ENCODE data around the gene GPRC6A. TPM values are rescaled to one million over a fixed set of nuclear protein-coding genes. Genes with fewer than 3 reads are reported as not detected.
"Not testable (repeated sequence)": the region's sequence is repeated elsewhere in the genome, so short reads cannot be mapped to it uniquely, and the experiment has no call there.

GPRC6A gene
- total RNA-seq, 2 donors from 2014 or later = not detected

- no peak for DNase-seq
- H3K27ac Mint-ChIP-seq = no peak overlapping the region
- no peak overlapping the region for H3K4me3 Mint-ChIP-seq
- H3K9me3 Mint-ChIP-seq = peaks cover 2 to 6% of the 10 kb centered on the region in 2 donors
- no peaks in the 10 kb centered on the region for H3K4me1 Mint-ChIP-seq (ENCODE audit: low read depth)
- no peak for ATAC-seq (replicated peaks in 1 of 2)
- no peaks in the 10 kb centered on the region for H3K27me3 Mint-ChIP-seq (ENCODE audit: low read depth)
- peaks cover 2% of the 10 kb centered on the region in 2 donors for H3K36me3 Mint-ChIP-seq (ENCODE audit: insufficient read depth in 2 of 2)
Observed at GRCh38 chr6:116827561-116828240, 1.2 kb downstream of the GPRC6A start.

GRCh38 chr6:116816336-116816735, 12.5 kb downstream of the GPRC6A start:
- H3K27me3 Mint-ChIP-seq (ENCODE audit: low read depth); H3K9me3 Mint-ChIP-seq; H3K4me1 Mint-ChIP-seq (ENCODE audit: low read depth); H3K4me3 Mint-ChIP-seq; ATAC-seq (replicated peaks in 1 of 2); H3K36me3 Mint-ChIP-seq (ENCODE audit: insufficient read depth in 2 of 2); DNase-seq; H3K27ac Mint-ChIP-seq: not testable (repeated sequence)

- no peak overlapping the region for H3K27ac Mint-ChIP-seq
- H3K4me3 Mint-ChIP-seq = no peak overlapping the region
- H3K4me1 Mint-ChIP-seq (ENCODE audit: low read depth) = no peaks in the 10 kb centered on the region
- no peaks in the 10 kb centered on the region for H3K36me3 Mint-ChIP-seq (ENCODE audit: insufficient read depth in 2 of 2)
- no peak for DNase-seq
- no peaks in the 10 kb centered on the region for H3K27me3 Mint-ChIP-seq (ENCODE audit: low read depth)
- ATAC-seq (replicated peaks in 1 of 2) = no peak
- peaks cover 7 to 9% of the 10 kb centered on the region in 2 donors for H3K9me3 Mint-ChIP-seq
Observed at GRCh38 chr6:116812051-116812650, 16.7 kb downstream of the GPRC6A start.

GRCh38 chr6:116801971-116802370, 26.9 kb downstream of the GPRC6A start:
- H3K4me3 Mint-ChIP-seq = no peak overlapping the region
- peaks cover 33% of the 10 kb centered on the region for H3K27me3 Mint-ChIP-seq (ENCODE audit: low read depth)
- H3K27ac Mint-ChIP-seq = no peak overlapping the region
- H3K9me3 Mint-ChIP-seq = no peaks in the 10 kb centered on the region
- ATAC-seq (replicated peaks in 1 of 2) (no peak), DNase-seq (no peak)
- H3K4me1 Mint-ChIP-seq (ENCODE audit: low read depth) = no peaks in the 10 kb centered on the region
- H3K36me3 Mint-ChIP-seq (ENCODE audit: insufficient read depth in 2 of 2) = no peaks in the 10 kb centered on the region

GRCh38 chr6:116799945-116800344, 28.9 kb downstream of the GPRC6A start:
- no peaks in the 10 kb centered on the region for H3K4me1 Mint-ChIP-seq (ENCODE audit: low read depth)
- ATAC-seq (replicated peaks in 1 of 2) = no peak
- H3K27ac Mint-ChIP-seq = no peak overlapping the region
- no peak overlapping the region for H3K4me3 Mint-ChIP-seq
- DNase-seq = no peak
- no peaks in the 10 kb centered on the region for H3K36me3 Mint-ChIP-seq (ENCODE audit: insufficient read depth in 2 of 2)
- no peaks in the 10 kb centered on the region for H3K9me3 Mint-ChIP-seq
- H3K27me3 Mint-ChIP-seq (ENCODE audit: low read depth) = peaks cover 22% of the 10 kb centered on the region

GRCh38 chr6:116797585-116797984, 31.3 kb downstream of the GPRC6A start:
- no peaks in the 10 kb centered on the region for H3K9me3 Mint-ChIP-seq
- no peak overlapping the region for H3K4me3 Mint-ChIP-seq
- ATAC-seq (replicated peaks in 1 of 2) (peak in 1 of 2 donors; percentile 33), DNase-seq (no peak)
- H3K27me3 Mint-ChIP-seq (ENCODE audit: low read depth) = peaks cover 15% of the 10 kb centered on the region
- H3K27ac Mint-ChIP-seq = no peak overlapping the region
- H3K4me1 Mint-ChIP-seq (ENCODE audit: low read depth) = no peaks in the 10 kb centered on the region
- H3K36me3 Mint-ChIP-seq (ENCODE audit: insufficient read depth in 2 of 2) = no peaks in the 10 kb centered on the region

- no peak for ATAC-seq (replicated peaks in 1 of 2)
- Mint-ChIP-seq H3K36me3 (ENCODE audit: insufficient read depth in 2 of 2) (no peaks in the 10 kb centered on the region), H3K9me3 (no peaks in the 10 kb centered on the region), H3K27me3 (ENCODE audit: low read depth) (peaks cover 6% of the 10 kb centered on the region), H3K4me3 (no peak overlapping the region), H3K4me1 (ENCODE audit: low read depth) (no peaks in the 10 kb centered on the region), H3K27ac (no peak overlapping the region)
- DNase-seq = no peak
Observed at GRCh38 chr6:116793224-116793623, 35.7 kb downstream of the GPRC6A start.

GRCh38 chr6:116783852-116784251, 45.0 kb downstream of the GPRC6A start:
- ATAC-seq (replicated peaks in 1 of 2) (no peak), DNase-seq (no peak)
- Mint-ChIP-seq H3K4me3 (no peak overlapping the region), H3K36me3 (ENCODE audit: insufficient read depth in 2 of 2) (no peaks in the 10 kb centered on the region), H3K27ac (no peak overlapping the region), H3K4me1 (ENCODE audit: low read depth) (no peaks in the 10 kb centered on the region), H3K27me3 (ENCODE audit: low read depth) (peaks cover 13% of the 10 kb centered on the region), H3K9me3 (no peaks in the 10 kb centered on the region)

GRCh38 chr6:116779573-116780164, 49.2 kb downstream of the GPRC6A start:
- ATAC-seq (replicated peaks in 1 of 2) (no peak), DNase-seq (no peak)
- Mint-ChIP-seq H3K27ac (no peak overlapping the region), H3K27me3 (ENCODE audit: low read depth) (no peaks in the 10 kb centered on the region), H3K4me3 (no peak overlapping the region), H3K4me1 (ENCODE audit: low read depth) (no peaks in the 10 kb centered on the region), H3K36me3 (ENCODE audit: insufficient read depth in 2 of 2) (no peaks in the 10 kb centered on the region), H3K9me3 (no peaks in the 10 kb centered on the region)

- H3K9me3 Mint-ChIP-seq = no peaks in the 10 kb centered on the region
- no peaks in the 10 kb centered on the region for H3K4me1 Mint-ChIP-seq (ENCODE audit: low read depth)
- DNase-seq (no peak), ATAC-seq (replicated peaks in 1 of 2) (no peak)
- H3K27ac Mint-ChIP-seq = no peak overlapping the region
- H3K27me3 Mint-ChIP-seq (ENCODE audit: low read depth) = peaks cover 12% of the 10 kb centered on the region
- no peak overlapping the region for H3K4me3 Mint-ChIP-seq
- H3K36me3 Mint-ChIP-seq (ENCODE audit: insufficient read depth in 2 of 2) = no peaks in the 10 kb centered on the region
Observed at GRCh38 chr6:116773886-116774285, 55.0 kb downstream of the GPRC6A start.

GRCh38 chr6:116772450-116772849, 56.4 kb downstream of the GPRC6A start:
- ATAC-seq (replicated peaks in 1 of 2) (no peak), DNase-seq (no peak)
- Mint-ChIP-seq H3K36me3 (ENCODE audit: insufficient read depth in 2 of 2) (no peaks in the 10 kb centered on the region), H3K4me3 (no peak overlapping the region), H3K9me3 (no peaks in the 10 kb centered on the region), H3K4me1 (ENCODE audit: low read depth) (no peaks in the 10 kb centered on the region), H3K27ac (no peak overlapping the region), H3K27me3 (ENCODE audit: low read depth) (peaks cover 22% of the 10 kb centered on the region)

- ATAC-seq (replicated peaks in 1 of 2) (no peak), DNase-seq (no peak)
- peaks cover 8% of the 10 kb centered on the region for H3K4me1 Mint-ChIP-seq (ENCODE audit: low read depth)
- no peaks in the 10 kb centered on the region for H3K9me3 Mint-ChIP-seq
- H3K4me3 Mint-ChIP-seq = no peak overlapping the region
- peaks cover 52% of the 10 kb centered on the region for H3K27me3 Mint-ChIP-seq (ENCODE audit: low read depth)
- H3K27ac Mint-ChIP-seq = no peak overlapping the region
- H3K36me3 Mint-ChIP-seq (ENCODE audit: insufficient read depth in 2 of 2) = peaks cover 3 to 4% of the 10 kb centered on the region in 2 donors
Observed at GRCh38 chr6:116767715-116768114, 61.2 kb downstream of the GPRC6A start.

GRCh38 chr6:116766506-116767176, 62.2 kb downstream of the GPRC6A start:
- H3K27me3 Mint-ChIP-seq (ENCODE audit: low read depth) = peaks cover 54% of the 10 kb centered on the region
- DNase-seq (no peak), ATAC-seq (replicated peaks in 1 of 2) (no peak)
- H3K36me3 Mint-ChIP-seq (ENCODE audit: insufficient read depth in 2 of 2) = peaks cover 3 to 4% of the 10 kb centered on the region in 2 donors
- peak overlapping the region; percentile 54 to 89 for H3K4me3 Mint-ChIP-seq
- H3K27ac Mint-ChIP-seq = no peak overlapping the region
- peaks cover 8% of the 10 kb centered on the region for H3K4me1 Mint-ChIP-seq (ENCODE audit: low read depth)
- no peaks in the 10 kb centered on the region for H3K9me3 Mint-ChIP-seq

All from activated T-cell treated with anti-CD3 and anti-CD28 coated beads, Interleukin-2, amount 50 U/mL, for 72 hours (primary cell).